BE2C (cell line): ENCODE measurements around the gene SLC4A9. TPM values are rescaled to one million over a fixed set of nuclear protein-coding genes. Genes with fewer than 3 reads are reported as not detected.

Experiments used
- DNase-seq: peaks from one replicate; pipeline ENCODE4 v3.0.0-alpha.2; 2020
- H3K27me3 ChIP-seq: fragments of 250-450 bp; sonication (Bioruptor Pico); 2 replicates; pipeline ENCODE4 v1.5.1; 2020; ENCODE audit warnings: mild to moderate bottlenecking
- H3K36me3 ChIP-seq: fragments of 250-450 bp; sonication (Bioruptor Pico); 2 replicates; pipeline ENCODE4 v1.5.1; 2020; ENCODE audit warnings: mild to moderate bottlenecking
- H3K4me1 ChIP-seq: fragments of 250-450 bp; sonication (Bioruptor Pico); 2 replicates; pipeline ENCODE4 v1.5.1; 2020
- H3K4me3 ChIP-seq: 2 replicates; pipeline ENCODE4 v1.5.1; 2011; ENCODE audit warnings: low read depth, low read length
- H3K9me3 ChIP-seq: fragments of 250-450 bp; sonication (Bioruptor Pico); 2 replicates; pipeline ENCODE4 v1.5.1; 2020
- CTCF ChIP-seq: IDR thresholded peaks from 2 replicates; pipeline ENCODE4 v1.5.1; 2012; ENCODE audit warnings: mild to moderate bottlenecking, low read depth, low read length
- polyA plus RNA-seq: library from polyadenylated mRNA; unstranded; fragments of >200 nt; gene quantifications from one replicate; pipeline ENCODE4 v1.2.1, GENCODE V29; 2012; ENCODE audit warnings: low read depth, missing spikeins; ENCODE audit not compliant: insufficient read length, insufficient read depth

The SLC4A9 gene
- polyA plus RNA-seq: not detected

DNA sequence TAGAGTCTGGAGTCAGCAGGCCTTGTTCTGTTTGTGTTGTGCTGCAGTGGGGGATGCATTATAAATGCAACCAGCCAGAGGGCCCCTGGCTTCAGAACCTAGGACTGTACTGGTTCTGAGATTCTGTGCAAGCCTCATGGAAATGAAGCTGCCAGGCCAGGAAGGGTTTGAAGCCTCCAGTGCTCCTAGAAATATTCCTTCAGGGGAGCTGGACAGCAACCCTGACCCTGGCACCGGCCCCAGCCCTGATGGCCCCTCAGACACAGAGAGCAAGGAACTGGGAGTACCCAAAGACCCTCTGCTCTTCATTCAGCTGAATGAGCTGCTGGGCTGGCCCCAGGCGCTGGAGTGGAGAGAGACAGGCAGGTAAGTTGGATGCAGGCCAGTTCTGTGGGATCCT lies at the start of gene SLC4A9:
Gene SLC4A9, plus strand, starts transcription at position 94 of the 400 bp plus-strand sequence. Its CDS starts 43 bp downstream, at position 137.
- no peak for TF ChIP-seq CTCF
- Histone ChIP-seq H3K4me3 (no peak within 1 kb of the TSS), H3K36me3 (no peaks in the 10 kb centered on the region), H3K27me3 (no peaks in the 10 kb centered on the region), H3K4me1 (no peaks in the 10 kb centered on the region), H3K9me3 (no peaks in the 10 kb centered on the region)
- DNase-seq: no peak

DNA sequence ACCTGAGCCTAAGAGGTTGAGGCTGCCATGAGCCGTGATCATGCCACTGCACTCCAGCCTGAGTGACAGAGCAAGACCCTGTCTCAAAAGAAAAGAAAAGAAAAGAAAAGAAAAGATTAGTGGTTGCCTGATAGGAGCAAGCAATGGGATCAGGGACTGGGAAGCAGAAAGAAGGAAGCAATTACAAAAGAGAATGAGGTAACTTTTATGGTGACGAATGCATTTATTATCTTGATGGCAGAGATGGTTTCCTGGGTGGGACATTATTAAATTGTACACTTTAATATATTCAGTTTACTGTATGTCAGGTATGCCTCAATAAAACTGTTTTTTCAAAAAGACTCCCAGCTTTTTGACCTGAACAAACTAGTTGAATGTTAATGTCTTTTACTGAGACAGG lies 49.6 kb upstream of the SLC4A9 start:
- Histone ChIP-seq H3K4me1 (no peaks in the 10 kb centered on the region), H3K27me3 (no peaks in the 10 kb centered on the region), H3K4me3 (no peak overlapping the region), H3K36me3 (no peaks in the 10 kb centered on the region), H3K9me3 (no peaks in the 10 kb centered on the region)
- TF ChIP-seq CTCF: no peak
- no peak for DNase-seq

DNA sequence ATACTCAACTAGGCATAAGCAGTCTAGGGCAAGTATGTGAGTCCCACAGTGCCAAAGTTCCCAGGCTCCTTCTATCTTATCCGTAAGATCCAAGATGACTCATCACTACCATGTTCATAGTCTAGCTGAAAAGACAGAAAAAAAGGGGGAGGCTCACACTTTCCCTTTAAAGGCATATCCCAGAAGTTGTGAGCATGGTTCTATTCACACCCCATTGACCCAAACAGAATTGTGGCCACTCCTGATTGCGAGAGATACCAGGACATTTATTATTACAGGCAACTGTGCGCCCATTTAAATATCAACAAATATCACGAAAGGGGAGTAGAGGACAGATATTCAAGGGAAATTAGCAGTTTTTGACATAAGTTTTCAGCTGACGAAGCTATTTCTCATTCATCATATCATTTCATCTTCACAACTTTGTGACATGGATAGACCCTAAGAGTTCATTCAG lies 49.0 kb upstream of the SLC4A9 start:
- Histone ChIP-seq H3K4me1 (no peaks in the 10 kb centered on the region), H3K9me3 (no peaks in the 10 kb centered on the region), H3K27me3 (no peaks in the 10 kb centered on the region), H3K36me3 (no peaks in the 10 kb centered on the region), H3K4me3 (no peak overlapping the region)
- no peak for TF ChIP-seq CTCF
- no peak for DNase-seq

DNA sequence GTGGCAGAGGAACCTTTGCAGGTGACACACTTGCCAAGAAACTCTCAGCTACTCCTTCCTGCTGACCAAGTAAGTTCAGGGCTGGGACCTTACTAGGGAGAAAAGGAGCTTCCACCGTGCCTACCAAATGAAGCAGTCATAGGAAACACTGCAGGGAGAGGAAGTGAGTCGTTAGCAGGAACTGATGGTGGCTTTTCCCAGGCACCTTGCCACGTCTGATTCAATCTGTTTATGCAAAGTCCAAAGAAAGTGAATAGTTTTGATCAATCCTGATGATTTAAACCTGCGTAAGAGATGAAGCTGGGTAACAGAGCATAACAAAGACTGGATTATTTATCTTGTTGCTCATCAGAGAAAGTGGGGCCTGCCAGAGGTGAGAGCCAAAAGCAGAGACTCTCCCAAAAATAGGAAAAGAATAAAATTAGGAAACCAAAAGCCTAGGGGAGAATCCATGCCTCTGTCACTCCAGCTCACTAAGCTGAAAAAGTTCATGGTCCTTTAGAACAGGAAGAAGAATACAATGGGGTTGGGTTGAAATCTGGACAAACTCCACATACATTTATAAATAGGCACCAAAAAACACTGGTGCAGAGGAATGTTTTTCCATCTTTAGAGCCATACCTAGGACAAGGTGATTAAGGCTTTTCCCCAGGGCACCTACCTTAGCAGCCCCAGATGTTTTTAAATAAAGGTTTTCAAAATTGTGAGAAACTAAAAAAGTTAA lies 47.8 kb upstream of the SLC4A9 start:
- no peak overlapping the region for H3K4me3 ChIP-seq
- DNase-seq: no peak
- no peaks in the 10 kb centered on the region for H3K27me3 ChIP-seq
- no peaks in the 10 kb centered on the region for H3K9me3 ChIP-seq
- no peak for TF ChIP-seq CTCF
- no peaks in the 10 kb centered on the region for H3K36me3 ChIP-seq
- H3K4me1 ChIP-seq: no peaks in the 10 kb centered on the region

DNA sequence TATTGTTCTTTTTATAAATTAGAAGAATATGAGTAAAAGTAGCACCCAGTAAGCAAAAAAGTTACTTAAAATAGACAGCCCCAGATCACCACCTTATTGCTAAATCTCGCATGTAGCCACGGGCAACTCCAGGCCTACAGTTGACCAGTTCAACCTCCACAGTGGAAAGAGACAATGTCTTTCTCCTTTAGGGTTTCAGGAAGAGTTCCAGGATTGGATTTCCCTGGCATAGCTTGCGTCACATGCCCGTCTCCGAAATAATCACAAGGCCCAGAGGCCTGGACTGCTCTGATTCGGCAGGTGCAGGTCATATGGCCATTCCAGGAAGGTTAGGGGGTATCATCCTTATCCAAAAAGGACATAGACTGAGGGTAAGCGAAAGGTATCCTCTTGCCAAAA lies 47.2 kb upstream of the SLC4A9 start:
- Histone ChIP-seq H3K36me3 (no peaks in the 10 kb centered on the region), H3K4me3 (no peak overlapping the region), H3K4me1 (no peaks in the 10 kb centered on the region), H3K27me3 (no peaks in the 10 kb centered on the region), H3K9me3 (no peaks in the 10 kb centered on the region)
- no peak for DNase-seq
- no peak for TF ChIP-seq CTCF

DNA sequence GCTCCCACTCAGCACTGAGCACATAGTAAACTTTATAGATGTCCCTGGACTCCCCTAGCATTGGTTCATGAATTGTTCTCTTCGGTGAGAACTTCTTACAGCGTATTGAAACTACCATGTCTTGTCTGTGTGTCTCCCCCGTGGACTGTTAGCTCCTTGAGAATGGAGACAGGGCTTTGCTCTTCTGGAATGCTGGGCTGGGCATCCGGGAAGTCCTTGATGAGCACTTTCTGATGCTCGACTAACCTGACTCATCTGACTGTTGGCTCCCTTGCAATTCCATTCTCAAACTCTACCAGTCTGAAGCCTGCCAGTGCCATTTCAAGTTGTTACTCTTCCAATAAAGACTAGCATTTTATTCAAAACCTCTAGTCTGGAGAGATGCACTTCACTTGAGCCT lies 42.1 kb upstream of the SLC4A9 start:
- Histone ChIP-seq H3K4me1 (no peaks in the 10 kb centered on the region), H3K36me3 (no peaks in the 10 kb centered on the region), H3K27me3 (no peaks in the 10 kb centered on the region), H3K4me3 (no peak overlapping the region), H3K9me3 (no peaks in the 10 kb centered on the region)
- DNase-seq: no peak
- no peak for TF ChIP-seq CTCF
